ENCODE measurements around the gene RCN2.

The RCN2 gene

GRCh38 chr15:76994496-76994895, 62.9 kb downstream of the RCN2 start:
- no peak for DNase-seq (ENCODE audit: low spot score)

- DNase-seq (ENCODE audit: low spot score) = peak; percentile 82
Observed at GRCh38 chr15:76994971-76995945, 63.7 kb downstream of the RCN2 start, which contains the start of gene PSTPIP1. Gene PSTPIP1, plus strand, starts transcription at chr15:76995126. Its CDS starts 448 bp downstream, at chr15:76995574.

- DNase-seq (ENCODE audit: low spot score) = no peak
Observed at GRCh38 chr15:76996076-76996525, 64.6 kb downstream of the RCN2 start.

GRCh38 chr15:76996526-76997401, 65.2 kb downstream of the RCN2 start:
- DNase-seq (ENCODE audit: low spot score) = peak; percentile 64

GRCh38 chr15:76998663-76999285, 67.2 kb downstream of the RCN2 start:
- no peak for DNase-seq (ENCODE audit: low spot score)

GRCh38 chr15:76999996-77000395, 68.4 kb downstream of the RCN2 start:
- DNase-seq (ENCODE audit: low spot score) = no peak

GRCh38 chr15:77001351-77001750, 69.8 kb downstream of the RCN2 start:
- DNase-seq (ENCODE audit: low spot score) = no peak

GRCh38 chr15:77001966-77002365, 70.4 kb downstream of the RCN2 start:
- no peak for DNase-seq (ENCODE audit: low spot score)

- DNase-seq (ENCODE audit: low spot score) = no peak
Observed at GRCh38 chr15:77002436-77002835, 70.9 kb downstream of the RCN2 start.

GRCh38 chr15:77002954-77003912, 71.7 kb downstream of the RCN2 start:
- DNase-seq (ENCODE audit: low spot score) = peak; percentile 75
